ELR (cell line): Measurements from ENCODE around the gene ZNF839.
A peak's percentile ranks its signal among the peaks of the same experiment; 100 is the strongest.
"Not testable (repeated sequence)": the region's sequence is repeated elsewhere in the genome, so short reads cannot be mapped to it uniquely, and the experiment has no call there.

Experiments
- DNase-seq: peaks from one replicate; pipeline ENCODE4 v3.0.0-alpha.2; 2015; ENCODE audit warnings: low read depth

ZNF839 gene

DNA sequence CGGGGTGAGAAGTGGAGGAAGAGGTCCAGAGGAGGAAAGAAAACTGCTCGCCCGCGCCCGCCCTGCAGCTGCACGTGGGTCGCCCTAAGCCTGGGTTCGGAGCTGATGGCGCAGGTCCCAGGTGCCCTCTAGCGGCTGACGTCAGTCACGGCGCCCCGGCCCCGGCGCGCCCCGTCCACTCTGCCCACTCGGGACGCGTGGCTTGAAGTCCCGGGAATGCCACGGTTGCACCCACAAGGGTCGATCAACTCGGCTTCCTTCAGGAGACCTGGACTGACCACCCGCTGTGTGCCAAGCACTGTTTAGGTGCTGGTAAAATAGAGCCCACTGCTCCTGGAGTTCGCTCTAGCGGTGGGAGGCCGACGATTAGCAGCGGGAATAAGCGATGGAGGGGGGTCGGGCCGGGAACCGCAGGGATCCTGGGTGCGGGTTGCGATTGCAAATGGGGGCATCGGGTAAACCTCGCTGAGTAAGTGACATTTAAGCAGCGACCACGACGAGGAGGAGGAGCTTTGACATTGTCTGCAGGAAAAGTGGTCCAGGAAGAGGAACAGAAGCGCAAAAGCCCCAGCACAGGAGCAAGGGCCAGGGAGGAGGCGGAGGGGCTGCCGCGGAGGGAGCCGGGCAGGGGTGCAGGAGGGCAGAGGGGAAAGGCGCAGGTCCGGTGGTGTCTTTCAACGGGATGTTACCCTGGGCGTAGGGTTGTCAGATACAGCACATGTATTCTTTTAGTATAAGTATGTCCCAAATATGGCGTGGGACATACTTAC lies 5.1 kb upstream of the ZNF839 start:
- peak; percentile 91 for DNase-seq

DNA sequence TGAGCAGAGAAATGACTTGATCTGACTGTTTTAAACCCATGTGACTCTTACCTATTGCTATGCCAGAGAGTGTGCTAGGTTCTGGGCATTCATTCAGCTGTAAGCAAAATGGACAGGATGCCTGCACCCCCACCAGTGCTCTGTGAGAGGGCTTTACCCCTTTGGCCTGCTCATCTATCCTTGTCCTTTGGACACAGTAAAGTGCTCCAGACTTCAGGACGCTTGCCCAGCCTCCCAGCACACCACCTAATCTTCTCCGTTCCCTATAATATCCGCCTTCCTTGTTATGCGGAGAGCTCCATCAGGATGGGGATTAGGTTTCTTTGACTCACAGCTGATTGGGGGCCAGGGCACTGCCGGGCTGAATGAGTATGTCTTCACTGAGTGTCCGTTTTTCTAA lies 4.4 kb upstream of the ZNF839 start:
- peak; percentile 47 for DNase-seq

DNA sequence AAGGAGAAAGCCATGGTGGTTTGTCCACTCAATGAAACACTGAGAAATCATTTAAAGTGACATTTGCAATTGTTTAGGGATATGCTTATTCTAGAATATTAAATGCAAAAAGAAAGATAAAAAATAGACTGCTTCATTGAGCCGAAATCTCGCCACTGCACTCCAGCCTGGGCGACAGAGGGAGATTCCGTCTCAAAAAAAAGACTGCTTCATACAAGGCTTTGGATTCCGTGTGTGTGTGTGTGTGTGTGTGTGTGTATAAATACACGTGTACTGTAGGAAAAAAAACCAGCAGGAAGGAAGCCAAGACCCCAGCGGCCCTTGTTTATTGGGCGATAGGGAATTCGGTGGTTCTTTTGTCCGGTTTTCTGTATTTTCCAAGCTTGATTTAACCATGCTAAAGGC lies 3.2 kb upstream of the ZNF839 start:
- peak; percentile 65 for DNase-seq

DNA sequence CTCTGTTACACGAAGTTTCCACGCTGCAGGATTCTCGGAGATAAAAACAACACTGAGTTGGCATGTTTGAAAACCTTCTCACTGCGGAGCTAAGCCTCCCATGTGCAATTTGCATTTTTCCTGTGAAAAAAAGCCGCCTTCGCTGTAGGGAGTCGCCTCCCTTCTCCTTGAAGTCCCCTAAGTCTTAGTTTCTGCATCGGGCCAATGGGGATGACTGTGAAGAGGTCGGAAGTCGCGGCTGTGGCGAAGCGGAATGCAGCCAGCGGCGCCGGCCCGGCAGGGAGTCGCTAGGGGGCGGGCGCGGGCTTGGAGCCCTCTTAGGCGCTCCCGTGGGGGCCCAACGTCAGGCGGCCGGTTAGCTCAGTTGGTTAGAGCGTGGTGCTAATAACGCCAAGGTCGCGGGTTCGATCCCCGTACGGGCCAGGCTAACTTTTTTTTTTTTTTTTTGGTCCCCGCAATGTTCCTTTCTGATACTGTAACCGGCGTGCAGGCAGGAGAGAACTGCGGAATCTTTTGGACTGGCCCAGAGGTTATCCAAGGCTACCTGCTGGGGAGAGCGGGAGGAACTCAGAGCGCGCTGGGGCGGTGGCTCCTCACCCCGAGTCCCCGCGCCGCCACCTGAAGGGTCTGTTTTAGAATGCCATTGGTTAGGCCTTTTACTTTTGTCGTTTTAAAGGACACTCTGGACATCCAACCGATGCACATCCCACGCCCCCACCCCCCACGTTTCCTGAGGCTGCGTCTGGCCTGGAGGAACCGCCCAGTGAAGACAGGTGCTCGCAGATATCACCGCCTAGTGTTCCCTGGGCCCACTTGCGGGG lies 2.6 kb upstream of the ZNF839 start:
- peak; percentile 97 for DNase-seq

DNA sequence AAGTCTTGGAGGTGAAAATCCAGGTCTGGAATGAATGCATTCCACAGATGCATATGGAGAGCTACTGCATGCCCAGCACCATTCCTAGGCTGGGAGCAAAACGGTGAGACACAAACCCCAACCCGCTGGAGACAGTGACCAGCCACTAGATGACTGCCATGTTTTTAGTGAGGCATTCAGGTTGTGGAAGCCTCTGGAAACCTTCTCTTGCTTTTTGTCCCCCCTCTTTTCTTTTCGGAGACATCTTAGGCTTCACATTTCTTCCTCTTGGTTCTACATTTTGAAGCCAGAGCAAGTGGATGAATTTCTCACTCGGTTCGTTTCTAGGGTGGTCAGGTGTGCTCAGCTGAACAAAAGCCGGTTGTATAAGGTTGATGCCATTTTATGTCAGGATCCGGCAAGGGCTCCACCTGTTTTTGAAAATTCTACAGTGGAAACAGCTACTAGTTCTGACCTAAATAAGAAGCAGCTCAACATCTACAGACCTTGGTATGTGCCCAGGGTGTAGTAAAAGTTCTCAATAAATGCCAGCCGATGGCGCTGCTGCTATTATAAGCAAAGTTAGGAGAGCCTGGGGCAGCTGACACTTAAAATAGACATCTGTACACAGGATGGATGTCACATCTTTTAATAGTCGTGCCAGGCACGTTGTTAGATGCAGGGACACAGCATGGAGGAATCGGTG lies 1.8 kb upstream of the ZNF839 start:
- peak; percentile 52 for DNase-seq

DNA sequence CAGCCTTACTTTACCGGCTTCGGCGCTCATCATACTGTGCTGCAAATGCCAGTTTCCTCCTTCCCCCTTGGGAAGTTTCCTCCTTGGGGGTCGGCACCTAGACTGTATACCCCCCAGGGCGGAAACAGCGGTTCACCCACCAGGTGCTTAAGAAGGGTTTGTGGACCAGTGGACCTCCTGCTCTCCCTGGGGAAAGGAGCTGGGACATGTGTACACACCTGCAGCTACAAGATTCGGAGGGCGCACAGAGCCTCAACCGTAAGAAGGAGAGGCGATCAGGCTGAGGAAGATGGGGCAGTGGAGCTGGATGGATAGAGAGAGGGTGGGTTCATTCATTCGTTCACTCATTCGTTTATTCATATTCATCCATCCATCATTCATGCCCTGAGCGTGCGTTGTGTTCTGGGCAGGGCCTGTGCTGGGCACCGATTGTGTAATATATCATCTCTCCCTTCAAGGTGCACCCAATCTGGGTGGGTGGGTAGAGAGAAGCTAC lies 717 bp upstream of the ZNF839 start:
- no peak for DNase-seq

DNA sequence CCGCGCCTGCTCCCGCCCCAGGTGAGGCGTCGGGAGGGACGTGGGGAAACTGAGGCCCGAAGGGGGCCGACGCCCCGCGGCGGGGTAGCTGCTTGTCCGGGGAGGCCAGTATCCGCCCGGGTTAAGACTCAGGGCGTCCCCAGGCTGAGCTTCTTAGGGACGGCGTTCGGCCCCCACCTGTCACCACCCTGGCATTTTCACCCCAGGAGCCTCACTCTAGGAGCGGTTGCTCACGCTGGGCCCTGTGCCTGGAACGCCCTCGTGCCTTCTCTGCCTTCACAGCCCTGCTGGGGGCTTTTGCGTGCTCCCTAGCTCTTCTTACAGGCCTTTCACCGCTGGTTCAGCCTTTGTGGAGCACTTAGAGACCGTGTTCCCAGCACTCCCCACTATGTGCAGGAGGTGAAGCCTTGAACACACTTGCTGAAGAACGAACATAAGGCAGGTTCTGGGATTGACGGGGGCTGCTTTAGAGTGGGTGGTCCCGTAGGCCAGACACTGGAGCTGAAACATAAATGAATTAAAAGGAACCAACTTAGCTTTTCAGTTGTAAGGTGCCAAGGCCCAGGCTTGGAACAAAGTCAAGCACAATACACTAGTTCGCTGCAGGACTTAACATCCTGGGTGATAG lies 601 bp downstream of the ZNF839 start:
- peak; percentile 73 for DNase-seq

DNA sequence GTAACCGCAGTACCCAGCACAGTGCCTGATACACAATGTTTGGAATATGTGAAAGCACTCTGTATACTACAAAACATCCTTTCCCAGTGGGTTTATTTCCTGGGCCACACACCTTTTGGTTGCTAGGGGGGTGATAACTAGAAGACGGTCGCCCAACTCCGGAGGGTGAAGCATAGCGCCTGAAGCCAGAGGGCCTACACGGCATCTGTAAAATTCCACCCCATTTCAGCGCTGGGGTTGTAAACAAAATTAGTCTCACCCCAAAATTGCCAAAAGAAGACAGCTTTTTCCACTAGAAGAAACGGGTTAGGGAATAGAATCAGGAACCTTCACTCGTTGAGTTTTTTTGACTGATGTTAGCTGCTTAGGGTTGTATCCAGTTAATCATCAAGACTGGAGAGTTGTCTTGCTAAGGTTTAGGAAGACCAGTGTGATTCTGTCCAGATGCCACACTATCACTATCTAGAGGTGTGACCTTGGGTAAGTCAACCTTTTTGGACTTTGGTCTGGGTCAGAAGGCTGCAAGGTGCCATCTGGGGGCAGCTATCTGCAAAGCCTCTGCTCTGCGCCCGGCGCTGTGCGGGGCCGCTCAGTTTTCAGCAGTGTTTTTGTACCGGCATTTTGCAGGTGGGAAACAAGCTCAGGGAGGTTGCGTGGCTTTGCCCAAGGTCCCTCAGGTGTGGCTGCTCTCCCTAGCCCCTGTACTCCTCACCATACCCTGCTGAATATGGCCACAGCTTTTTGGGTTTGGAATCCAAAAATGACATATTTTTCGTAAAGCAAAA lies 1.3 kb downstream of the ZNF839 start:
- no peak for DNase-seq

DNA sequence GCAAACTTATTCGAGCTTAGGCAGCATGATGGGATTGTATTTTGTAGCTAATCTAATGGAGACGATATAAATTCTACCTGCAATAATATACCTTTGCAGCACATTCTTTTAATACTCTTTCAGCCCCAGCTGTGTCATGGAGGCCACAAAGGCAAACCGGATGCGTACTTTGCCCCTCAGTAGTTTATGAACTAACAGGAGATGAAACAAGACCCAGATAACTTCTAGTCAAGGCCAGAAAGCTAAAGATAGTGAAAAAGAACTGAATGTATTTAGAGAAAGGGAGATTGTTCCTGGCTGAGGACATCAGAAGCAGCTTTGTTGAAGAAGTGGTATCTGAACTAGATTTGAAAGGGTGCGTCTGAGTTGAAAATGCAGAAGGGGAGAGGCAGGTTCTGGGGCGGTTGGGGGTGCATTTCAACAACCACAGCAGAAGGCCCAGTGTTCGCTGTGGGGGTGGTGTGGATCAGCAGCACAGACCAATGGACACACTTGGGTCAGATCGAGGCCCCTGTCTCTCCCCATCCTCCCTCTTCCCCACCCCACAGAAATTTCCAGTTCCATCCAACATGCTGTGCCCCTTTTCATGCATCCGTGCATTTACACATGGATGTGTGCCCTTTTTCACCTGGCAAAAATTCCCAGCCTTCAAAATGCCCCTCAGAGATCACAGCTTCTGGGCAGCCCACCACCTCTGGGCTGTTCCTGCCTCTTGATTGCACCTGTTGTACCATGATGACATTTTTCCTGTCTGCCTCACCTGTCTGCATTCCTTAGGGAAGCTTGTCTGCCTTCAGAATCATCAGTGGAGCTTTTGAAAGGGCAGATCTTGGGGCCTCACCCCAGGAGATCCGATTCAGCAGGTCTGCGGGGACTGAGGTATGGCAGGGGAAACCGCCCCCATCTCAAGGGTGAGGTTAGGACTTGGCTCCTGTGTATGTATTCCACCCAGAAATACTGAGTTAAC lies 2.2 kb downstream of the ZNF839 start:
- DNase-seq: no peak

DNA sequence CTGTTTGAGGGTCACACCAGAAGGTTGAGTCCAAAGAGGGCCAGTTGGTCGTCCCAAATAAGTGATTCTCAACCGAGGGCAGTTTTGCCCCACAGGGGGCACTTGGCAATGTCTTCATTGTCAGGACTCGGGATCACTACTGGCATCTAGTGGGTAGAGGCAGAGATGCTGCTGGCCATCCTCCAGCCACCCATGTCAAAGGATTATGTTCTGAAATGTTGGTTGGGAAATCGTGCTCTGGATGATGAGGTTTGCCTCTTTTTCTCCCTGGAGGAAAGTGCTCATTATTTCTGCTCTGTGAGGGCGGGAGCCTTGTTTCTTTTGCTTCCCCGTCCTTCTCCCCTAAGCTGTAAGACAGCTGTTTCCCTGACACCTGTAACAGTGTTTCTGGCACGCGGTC lies 3.6 kb downstream of the ZNF839 start:
- peak; percentile 86 for DNase-seq

DNA sequence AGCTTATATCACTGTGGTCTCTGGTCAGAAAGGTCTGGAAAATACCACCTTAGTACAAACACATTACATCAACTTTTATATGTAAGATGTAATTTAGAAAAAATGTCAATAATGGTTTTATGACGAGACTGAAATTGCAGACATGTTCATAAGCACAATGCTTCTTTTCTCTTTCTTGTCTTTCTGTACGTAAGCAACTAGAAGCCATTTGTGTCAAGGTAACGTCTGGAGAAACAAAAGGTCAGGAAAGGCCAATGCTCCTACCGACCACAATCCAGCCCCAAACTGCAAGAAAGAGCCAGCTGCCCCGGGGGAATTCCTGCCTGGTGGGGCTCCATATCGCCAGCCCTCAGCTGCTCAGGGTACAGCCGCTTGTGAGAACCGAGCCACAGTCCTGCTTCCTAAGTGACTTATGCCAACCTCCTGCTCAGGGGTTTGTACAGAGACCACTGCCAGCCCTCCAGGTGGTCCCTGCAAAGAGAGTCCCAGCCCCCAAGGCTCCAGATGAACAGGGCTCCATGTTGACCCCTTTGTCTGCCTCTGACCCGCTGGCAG lies 6.3 kb downstream of the ZNF839 start:
- no peak for DNase-seq

DNA sequence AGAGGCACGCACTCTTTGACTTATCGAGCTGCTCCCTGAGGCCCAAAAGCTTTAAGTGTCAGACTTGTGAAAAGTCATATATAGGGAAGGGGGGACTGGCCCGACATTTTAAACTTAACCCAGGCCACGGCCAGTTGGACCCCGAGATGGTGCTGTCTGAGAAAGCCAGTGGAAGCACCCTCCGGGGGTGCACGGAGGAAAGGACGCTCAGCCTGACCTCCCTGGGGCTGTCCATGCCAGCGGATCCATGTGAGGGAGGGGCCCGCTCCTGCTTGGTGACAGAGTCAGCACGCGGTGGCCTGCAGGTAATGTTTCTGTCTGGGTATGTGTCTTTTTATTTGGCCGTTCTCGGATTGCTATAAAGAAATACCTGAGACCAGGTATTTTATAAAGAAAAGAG lies 7.0 kb downstream of the ZNF839 start:
- DNase-seq: no peak

DNA sequence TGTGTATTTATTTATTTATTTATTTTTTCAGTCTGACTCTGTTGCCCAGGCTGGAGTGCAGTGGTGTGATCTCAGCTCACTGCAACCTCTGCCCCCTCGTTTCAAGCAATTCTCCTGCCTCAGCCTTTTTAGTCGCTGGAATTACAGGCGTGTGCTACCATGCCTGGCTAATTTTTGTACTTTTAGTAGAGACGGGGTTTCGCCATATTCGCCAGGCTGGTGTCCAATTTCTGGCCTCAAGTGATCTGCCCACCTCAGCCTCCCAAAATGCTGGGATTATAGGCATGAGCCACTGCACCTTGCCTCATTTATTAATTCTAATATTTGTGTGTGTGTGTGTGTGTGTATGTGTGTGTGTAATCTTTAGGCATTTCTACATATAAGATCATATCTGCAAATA lies 9.8 kb downstream of the ZNF839 start:
- DNase-seq: not testable (repeated sequence)

DNA sequence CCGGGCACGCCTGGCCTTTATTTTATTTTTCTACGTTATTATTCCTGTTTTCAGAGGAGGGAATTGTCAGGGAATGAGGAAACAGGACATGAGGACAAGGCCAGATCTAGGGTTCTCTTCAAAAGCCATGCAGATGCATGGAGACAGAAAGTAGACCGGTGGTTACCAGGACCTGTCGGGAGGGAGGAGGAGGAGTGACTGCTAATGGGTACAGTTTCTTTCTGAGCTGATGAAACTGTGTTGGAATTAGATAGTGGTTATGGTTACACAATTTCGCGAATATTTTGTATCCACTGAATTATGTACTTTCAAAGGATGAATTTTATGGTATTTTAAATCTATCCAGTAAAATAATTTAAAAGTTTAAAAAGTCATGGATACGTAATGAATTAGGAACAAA lies 11.3 kb downstream of the ZNF839 start:
- DNase-seq: no peak

DNA sequence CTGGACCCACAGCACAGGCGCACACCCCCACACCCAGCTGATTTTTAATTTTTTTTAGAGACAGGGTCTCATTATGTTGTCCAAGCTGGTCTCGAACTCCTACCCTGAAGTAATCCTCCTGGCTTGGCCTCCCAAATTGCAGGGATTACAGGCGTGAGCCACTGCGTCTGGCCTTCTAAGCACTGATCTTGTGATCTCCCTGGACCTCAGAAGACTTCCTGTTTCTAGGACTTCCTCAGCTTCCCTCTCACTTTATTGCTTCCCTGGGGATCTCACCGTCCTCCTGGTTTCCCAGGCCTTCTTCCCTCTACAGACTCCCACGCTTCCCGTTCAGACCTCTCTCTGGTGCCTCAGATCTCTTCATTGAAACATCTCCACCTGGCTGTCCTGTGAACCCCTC lies 13.8 kb downstream of the ZNF839 start:
- DNase-seq: no peak

DNA sequence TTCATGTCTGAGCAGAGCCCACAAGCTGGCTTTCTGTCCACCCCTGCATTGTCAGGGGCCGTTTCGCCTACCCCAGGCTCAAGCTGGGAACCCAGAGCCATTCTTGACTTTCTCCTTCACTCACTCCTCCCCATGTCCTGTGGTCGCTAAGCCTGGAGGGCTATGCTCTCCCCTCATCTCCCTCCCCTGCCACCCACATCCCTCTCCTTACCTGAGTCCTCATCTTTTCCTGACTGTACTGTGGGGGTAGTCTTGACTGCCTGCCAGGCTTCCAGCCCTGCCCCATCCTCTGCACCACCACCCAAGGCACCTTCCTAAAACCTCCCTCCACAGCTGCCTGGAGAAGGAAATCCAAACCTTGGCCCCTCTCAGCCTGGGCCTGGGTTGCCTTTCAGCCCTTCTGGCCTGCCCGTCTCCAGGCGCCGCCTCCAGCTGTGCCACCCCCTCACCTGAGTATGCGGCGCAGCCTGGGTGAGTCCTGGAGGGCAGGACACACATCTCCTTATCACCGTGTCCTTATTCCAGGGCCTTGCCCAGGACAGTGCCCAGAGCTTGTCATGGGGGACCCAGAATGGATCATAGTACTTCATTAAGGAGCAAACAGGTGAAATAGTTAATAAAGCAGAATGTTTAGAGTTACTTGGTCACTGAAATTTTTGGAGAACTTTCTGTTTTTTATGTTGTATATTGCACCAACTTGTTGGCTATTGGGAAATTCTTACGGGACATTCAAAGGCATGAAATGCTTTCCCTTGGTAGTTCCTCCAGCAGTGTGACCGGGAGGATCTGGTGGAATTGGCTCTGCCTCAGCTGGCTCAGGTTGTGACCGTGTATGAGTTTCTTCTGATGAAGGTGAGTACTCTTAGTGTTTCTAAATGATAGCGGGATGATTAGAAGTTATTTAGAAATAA lies 14.5 kb downstream of the ZNF839 start:
- DNase-seq: no peak

DNA sequence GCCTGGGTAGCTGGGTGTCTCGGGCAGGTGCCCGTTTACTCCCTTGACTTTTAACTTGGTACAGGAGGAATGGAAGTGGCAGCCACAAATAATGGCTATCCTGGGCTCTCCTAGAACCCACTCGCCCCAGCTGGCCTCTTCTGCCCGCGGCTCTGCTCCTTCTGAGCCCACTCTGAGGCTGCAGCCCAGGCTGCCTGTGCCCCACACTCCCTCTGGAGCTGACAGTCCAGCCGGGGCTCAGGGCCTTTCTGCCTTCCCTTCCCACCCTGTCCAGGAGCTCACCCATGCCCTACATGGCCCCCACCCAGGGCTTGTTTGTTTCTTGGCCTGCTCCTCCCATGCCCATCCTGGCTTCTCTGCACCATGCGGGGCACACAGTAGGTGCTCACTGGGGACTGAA lies 15.6 kb downstream of the ZNF839 start:
- no peak for DNase-seq

DNA sequence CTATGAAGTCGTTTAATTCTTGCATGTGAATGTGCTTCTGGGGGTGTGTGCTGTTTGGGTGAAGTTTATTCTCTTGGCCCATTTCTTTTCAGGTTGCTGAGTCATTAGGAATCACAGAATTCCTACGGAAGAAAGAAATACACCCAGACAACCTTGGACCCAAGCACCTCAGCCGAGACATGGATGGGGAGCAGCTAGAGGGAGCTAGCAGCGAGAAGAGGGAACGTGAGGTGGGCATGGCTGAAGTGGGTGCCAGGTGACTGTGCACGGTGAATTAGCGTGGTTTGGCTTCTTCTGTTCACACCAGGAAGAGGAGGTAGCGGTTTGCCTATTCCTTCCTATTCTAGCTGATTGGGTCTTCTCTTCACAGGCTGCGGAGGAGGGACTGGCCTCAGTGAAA lies 19.2 kb downstream of the ZNF839 start:
- DNase-seq: no peak

DNA sequence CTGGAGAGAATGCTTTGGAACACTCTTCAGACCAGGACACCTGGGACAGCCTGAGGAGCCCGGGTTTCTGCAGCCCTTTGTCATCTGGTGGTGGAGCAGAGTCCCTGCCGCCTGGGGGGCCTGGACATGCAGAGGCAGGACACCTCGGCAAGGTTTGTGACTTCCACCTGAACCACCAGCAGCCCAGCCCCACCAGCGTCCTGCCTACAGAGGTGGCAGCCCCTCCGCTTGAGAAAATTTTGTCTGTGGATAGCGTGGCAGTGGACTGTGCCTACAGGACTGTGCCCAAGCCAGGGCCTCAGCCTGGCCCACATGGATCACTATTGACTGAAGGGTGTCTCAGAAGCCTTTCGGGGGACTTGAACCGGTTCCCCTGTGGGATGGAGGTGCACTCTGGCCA lies 22.0 kb downstream of the ZNF839 start:
- no peak for DNase-seq
